HG03469 (cell line): ENCODE data around the gene PGLYRP2.

Experiments used
- ATAC-seq: cut with Tn5 transposase; IDR thresholded peaks from one replicate; pipeline ENCODE4 v1.9.1; 2021; ENCODE audit warnings: mild to moderate bottlenecking, moderate library complexity, moderate number of reproducible peaks; ENCODE audit not compliant: unreplicated experiment

Gene PGLYRP2

DNA sequence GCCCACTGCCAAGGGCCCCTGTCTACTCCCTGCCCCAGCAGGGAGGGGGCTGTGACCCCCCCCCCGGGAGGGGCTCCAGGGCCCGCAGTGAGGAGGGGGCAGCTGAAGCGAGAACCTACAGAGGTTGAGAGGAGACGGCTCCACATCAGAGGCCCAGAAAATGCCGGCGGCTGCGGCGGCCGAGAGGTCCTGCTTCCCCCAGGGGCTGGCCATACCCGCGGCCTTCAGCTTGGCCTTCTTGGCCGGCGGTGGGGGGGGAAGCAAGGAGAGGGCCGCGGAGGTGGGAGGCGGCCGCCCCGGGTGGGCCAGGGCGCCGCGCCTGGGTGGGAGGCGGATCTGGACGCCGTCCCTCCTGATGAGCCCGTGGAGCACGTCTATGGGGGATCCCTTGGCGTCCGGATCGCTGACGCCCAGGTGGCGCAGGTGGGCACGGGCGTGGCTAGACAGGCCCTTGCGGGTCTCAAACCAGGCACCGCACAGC, 51.3 kb downstream of the PGLYRP2 start:
- ATAC-seq, result no peak

DNA sequence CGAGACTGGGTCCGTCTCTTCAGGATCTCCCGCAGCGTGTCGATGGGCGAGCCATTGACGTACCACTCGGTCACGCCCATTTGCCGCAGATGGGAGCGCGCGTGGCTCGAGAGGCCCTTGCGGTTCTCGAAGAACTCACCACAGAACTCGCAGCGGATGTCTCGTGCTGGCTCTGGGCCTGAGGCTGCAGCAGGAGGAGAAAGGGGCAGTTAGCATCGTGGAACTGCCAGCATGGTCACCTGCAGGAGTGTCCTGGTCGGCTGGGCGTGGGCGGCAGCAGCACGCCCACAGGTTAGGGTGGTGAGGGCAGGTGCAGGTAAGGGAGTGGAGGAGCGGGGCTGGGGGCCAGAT, 52.0 kb downstream of the PGLYRP2 start:
- no peak for ATAC-seq

DNA sequence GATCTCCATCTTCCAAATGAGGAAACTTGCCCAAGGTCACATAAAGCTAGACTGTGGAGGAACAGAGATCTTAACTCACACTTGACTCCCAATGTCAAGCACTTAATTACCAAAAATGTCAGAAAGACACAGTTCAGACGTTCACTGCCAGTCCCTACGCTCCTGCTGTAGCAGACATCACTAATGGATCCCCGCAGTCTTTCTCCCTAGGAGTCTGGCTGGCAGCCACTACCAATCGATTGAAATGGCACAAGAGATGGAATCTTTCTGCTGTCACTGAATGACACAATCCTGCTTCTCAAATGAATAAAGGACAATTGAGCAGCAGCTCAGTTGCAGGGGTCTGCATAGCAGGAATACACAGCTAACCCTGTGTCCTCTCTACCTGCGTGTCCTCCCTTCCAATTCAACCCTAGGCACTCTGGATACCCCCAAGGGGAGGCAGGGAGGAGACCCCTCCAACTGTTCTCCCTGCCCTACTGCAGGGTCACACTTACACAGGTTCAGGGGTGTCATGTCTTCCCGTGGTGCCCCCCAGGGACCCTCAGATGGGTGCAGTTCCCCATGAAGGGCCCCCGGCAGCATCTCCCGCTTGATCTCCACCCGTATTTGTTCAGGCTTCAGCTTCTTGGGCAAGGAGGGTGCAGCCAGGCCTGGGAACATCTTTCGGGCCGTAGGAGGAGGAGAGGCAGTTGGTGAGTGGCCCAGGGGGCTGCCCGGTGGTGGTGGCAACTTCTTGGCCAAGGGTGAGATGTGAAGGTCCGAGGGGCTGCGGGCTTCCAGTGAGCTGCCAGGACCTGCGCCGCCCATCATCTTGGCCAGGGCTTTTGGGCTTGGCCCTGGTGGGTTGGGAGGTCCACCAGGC, 52.6 kb downstream of the PGLYRP2 start:
- ATAC-seq, result no peak

DNA sequence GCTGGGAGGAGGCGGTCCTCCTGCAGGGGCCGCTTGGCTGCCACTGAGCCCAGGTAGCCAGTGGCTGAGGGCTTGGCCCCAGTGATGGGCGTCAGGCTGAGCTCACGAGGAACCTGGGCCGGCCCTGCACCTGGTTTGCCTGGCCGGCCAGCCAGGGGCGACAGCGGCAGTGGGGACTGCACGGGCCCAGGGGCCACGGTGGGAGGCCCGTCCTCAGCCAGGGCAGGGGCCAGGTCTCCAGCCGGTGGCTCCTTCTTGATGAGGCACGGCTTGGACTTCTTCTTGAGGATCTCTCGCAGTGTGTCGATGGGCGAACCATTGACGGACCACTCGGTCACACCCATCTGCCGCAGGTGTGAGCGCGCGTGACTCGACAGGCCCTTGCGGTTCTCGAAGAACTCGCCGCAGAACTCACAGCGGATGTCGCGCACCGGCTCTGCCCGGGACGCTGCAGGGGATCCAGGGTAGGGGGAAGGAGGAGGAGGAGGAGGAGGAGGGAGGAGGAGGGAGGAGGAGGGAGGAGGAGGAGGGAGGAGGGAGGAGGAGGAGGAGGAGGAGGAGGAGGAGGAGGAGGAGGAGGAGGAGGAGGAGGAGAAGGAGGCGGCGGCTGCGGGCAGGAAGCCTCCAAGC, 53.9 kb downstream of the PGLYRP2 start:
- ATAC-seq, result no peak

GRCh38 chr19:15424692-15425272, 54.5 kb downstream of the PGLYRP2 start:
- no peak for ATAC-seq

- no peak for ATAC-seq
Measured at GRCh38 chr19:15424121-15424520, 55.2 kb downstream of the PGLYRP2 start.

DNA sequence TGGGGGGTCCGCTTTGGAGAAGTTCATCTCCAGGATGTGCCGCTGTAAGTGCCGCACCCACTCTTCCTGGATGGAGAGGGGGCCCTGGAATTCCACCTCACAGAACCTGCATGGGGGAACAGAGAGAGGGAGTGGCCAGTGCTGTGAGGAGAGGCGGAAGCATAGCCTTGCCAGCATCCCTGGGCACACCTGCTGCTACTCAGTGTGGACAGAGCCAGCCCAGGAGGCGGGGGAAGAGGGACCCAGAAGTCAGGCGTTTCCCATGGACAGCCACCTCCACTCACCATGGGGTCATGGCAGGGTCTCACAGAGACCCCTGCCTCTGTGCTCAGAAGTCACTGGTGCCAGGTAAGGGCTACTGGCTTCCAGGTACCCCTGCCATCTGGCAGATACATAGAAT, 56.2 kb downstream of the PGLYRP2 start:
- ATAC-seq, result no peak

GRCh38 chr19:15422296-15423075, 56.8 kb downstream of the PGLYRP2 start:
- ATAC-seq, result no peak

DNA sequence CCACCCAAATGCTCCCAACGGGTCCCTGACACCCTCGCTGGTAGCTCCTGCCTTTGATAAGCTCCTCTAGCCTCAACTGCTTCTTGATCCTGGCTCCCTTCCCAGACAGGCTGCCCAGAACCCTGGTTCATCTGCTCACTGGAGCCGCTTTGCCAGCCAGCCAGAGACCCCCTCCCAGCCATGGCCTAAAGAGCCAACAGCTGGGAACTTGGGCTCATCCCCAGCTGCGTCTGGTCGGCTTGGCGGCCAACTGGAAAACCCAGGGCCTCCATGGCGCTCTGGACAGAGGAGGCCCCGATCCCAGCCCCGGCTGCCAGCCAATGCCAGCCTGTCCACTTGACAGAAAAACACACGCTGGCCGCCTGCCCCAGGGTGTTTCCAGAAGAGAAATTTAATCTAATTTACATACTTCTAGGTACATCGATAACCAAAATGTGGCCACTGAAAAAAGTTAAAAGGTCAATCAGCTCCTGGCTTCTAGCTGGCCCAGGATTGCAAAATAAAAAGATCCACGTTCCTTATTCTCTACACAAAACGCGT, 57.5 kb downstream of the PGLYRP2 start:
- no peak for ATAC-seq

GRCh38 chr19:15421136-15421695, 58.1 kb downstream of the PGLYRP2 start:
- ATAC-seq, result no peak

DNA sequence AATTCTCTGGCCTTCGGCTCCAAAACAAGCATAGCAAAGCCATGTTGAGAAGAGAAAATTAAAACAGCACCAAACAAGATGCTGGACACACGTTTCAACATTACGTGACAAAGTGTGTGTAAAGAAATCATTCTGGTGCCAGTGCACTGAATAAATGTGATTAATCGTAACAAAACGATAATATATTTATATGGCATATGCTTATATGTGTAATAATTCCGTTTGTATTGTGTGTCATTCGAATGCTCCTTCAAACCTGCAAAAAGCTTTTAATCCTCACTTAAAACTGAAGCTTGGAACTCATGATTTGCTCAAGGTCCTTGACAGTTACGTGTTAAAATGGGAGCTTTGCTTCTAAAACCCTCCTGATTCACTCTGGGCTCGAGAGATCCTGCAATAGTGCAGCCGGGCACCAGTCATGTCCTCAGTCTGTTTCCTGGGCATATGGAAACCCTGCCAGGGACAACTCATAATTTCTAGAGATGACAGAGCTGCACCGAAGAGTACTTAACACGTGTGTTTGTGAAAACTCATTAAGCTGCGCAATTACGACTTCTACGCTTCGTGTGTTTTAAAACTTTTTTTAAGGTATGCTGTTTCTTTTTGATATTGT, 59.8 kb downstream of the PGLYRP2 start:
- ATAC-seq, result no peak
